ENCODE data around the gene DNAL4.

DNA sequence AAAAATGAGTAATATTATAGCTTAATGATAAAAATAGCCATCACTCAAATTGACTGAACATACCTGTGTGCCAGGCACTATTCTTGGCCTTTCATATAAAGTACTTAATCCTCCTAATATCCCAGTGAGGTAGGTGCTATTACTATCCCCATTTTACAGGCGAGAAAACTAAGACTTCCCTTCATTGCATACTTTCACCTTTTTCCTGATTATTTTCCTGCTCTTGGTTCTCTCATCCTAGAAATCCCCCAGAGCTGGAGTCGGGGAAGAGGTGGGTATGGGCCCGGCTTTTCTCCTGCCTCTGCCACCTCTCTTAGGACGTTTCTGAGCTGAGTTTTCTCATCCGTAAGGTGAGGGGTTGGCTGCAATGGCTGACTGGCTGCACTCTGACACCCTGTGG lies 47.7 kb upstream of the DNAL4 start:
- TF ChIP-seq, protein P1, sequence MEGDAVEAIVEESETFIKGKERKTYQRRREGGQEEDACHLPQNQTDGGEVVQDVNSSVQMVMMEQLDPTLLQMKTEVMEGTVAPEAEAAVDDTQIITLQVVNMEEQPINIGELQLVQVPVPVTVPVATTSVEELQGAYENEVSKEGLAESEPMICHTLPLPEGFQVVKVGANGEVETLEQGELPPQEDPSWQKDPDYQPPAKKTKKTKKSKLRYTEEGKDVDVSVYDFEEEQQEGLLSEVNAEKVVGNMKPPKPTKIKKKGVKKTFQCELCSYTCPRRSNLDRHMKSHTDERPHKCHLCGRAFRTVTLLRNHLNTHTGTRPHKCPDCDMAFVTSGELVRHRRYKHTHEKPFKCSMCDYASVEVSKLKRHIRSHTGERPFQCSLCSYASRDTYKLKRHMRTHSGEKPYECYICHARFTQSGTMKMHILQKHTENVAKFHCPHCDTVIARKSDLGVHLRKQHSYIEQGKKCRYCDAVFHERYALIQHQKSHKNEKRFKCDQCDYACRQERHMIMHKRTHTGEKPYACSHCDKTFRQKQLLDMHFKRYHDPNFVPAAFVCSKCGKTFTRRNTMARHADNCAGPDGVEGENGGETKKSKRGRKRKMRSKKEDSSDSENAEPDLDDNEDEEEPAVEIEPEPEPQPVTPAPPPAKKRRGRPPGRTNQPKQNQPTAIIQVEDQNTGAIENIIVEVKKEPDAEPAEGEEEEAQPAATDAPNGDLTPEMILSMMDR (IDR thresholded peaks at IDR 0.05) = no peak
- no peak for TF ChIP-seq POLR2A (IDR thresholded peaks at IDR 0.05; ENCODE audit: low read depth)

All from esophagus muscularis mucosa (tissue), 3 donors.